HG03378 (cell line): ENCODE results near the gene STXBP1.

Experiments
- ATAC-seq: cut with Tn5 transposase; IDR thresholded peaks from one replicate; pipeline ENCODE4 v1.9.1; 2021; ENCODE audit warnings: mild to moderate bottlenecking, moderate library complexity; ENCODE audit not compliant: unreplicated experiment

Gene STXBP1

DNA sequence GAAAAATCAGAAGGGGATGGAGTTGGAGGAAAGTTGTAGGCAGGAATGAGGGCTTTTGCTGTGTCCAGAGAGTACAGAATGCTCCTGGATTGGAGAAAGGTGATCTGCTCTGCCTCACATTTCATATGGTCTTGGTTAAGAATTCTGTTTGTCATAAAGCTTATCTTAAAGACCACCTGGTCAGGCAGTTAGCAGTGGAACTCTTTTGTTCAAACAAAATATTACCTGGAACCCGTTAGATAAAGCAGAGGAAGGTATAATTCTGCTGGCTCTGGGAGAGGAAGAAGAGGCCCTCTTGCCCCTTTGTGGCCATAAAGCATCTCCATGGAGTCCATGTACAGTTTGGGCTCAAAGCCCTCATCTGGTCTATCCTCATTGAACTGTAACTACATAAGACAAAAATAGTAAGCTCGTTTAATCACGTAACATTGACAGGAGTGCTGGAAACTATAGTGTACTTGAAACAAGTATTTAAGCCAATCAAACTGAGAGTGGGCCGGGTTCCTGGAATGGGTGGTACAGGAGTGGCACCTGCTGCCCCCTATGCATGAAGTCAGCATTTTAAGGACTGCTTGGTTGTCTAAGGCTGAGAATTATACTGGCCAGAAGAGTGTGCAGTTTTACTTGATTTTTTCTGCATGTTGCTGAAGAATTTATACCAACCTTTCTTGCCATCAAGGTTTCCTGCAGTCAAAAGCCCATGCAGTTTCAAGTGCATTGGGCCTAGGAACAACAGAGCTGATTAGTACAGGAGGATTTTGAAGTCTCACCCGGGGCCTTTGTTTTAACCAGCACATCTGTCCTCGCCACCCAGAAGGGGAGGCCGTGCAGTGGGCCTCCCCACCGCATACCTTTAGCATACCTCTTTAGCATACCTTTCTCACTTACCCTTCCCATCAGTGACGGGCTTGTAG, 39.9 kb downstream of the STXBP1 start:
- ATAC-seq: no peak

DNA sequence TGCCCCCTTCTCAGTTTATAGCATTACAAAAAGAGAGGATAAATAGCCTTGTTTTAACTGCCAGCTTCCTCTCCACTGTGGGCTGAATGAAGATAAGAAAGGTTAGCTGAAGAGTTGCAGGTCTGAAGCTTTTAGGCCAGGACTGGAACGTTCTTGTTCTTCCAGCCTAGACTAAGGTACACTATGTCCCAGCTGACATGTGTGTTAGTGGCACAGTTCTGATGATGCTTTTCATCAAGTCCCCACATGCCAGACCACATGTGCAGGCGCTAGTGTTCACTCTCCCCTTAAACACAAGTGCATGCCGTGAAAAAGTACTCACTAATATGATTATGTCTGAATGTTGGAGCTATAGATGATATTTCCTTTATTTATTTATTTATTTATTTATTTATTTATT, 40.7 kb downstream of the STXBP1 start:
- no peak for ATAC-seq

DNA sequence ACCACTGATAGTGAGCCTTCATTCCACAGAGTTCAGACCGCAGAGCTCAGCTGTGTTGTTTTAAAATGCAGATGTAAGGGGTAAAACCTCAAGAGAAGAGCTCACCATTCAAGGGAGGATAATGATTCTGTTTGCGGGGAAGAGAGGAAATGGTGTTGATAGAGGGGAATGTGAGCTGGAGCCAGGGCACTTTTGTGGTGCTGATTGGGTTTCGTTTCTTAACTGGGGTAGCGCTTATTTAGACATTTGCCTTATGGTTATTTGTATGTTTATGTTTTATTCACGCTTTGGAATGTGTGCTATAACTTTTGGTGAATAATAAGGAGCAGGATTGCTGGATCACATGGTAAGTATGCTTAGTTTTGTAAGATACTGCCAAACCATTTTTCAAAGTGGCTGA, 42.5 kb downstream of the STXBP1 start:
- no peak for ATAC-seq

DNA sequence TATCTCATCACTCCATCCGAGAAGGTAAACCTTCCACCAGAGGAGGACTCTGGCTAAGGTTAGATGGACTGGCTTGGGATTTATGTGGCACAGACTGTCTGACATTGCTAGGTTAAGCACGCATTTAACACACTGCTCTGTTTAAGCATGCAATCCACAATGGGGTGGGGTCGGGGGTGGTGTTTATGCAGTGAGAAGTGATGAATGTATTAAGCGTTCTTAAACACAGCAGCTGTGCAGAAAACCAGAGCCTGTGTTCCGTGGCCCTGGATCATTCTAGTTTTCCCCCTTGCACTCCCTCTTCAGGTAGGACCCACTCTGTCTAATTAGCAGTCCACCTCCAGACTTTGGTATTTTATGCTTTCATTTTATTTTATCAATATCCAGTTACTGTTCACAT, 46.4 kb downstream of the STXBP1 start:
- ATAC-seq: no peak

DNA sequence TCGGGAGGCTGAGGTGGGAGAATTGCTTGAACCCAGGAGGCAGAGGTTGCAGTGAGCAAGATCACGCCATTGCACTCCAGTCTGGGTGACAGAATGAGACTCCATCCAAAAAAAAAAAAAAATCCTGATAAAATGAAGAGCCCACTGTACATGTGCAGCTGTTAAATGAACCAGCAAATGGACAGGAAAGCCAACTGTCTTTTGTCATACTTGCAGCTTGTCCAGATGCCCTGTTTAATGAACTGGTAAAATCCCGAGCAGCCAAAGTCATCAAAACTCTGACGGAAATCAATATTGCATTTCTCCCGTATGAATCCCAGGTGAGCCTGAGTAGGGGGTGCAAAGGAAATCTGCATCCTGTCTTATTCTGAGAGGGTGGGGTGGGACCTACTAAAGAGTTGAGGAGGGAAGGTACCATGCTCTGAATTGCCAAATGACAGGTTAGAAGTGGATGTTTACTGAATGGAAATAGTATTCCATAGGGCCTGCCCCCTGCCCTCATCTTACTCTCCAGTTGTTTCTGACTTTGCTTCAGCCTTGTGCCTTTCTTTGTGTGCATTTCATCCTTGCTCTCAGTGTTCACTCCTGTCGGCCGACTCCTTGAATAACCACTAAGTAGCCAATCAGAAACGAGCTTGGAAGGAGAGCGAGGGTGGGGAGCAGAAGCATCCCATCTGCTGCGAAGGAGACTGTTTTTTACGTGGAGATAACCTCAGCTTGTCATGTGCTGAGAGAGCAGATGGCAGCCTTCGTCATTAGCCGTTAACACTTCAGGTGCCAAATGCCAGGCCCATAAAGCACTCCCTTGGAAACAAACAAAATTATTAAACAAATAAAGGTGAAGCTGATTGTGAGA, 49.0 kb downstream of the STXBP1 start:
- ATAC-seq: no peak

DNA sequence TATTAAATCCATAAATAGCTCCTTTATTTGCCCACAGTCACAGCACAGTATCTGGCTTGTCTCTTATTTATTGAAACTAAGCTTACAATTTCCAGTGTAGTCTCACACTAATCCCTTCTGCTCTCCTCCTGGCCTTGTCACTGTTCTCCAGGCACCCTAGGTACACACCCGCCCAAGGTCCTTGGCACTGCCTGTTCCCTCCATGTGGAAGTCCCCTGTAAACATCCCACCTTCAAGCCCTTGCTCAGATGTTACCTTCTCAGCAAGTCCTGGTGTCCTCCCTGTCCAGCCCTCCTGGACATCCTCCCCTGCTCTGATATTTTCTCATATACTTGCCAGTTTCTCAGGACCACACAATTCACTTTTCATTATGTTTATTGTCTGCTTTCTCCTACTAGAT, 50.5 kb downstream of the STXBP1 start:
- no peak for ATAC-seq

DNA sequence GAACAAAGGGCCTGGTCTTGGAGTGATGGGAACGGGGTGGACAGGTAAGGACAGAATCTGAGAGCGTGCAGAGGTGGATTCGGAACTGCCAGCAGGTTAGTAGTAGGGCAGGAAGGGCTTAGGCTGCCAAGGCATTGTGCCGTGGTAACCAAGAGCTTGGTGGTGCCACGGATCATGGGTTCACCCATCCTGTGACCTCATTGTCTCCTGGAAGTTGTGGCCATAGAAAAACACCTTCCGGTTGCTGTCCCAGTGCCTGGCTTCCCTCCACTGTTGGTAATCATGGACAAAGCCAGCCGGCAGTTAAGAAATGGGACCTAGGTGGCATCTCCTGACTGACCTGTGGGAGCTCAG, 52.2 kb downstream of the STXBP1 start:
- no peak for ATAC-seq

DNA sequence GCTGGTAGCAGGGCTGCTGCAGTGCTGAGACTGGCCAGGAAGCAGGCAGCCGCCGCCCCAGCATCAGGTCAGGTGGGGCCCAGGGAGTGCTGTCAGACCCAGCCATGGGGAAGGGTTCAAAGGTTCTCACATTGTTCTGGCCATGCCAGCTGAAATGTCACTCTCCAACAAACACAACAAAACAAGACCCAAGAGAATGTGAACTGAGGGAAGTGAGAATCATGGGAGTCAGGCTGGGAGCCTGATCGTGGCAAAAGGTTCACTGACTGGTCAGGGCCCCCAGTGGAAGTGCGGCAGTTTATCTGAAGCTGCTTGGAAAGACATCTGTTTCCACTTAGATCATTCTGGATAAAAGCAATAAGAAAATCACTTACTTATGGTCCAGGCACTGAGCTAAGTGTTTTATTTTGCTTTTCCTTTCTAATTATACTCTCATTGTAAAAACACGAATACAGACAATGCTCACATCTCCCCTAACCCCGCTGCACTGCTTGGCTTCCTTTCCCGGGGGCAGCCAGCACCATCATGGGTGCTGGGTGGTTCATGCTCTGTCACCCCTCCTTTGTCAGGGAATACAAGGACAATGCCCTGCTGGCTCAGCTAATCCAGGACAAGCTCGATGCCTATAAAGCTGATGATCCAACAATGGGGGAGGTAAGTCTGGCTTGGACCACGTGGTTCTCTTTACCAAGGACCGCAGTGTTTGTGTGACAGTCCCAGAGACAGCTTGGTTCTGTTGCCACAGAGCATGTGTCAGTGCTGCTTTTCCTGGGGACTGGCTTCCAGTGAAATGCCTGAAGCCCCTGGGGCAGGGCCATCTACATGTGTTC, 52.8 kb downstream of the STXBP1 start:
- ATAC-seq: no peak

DNA sequence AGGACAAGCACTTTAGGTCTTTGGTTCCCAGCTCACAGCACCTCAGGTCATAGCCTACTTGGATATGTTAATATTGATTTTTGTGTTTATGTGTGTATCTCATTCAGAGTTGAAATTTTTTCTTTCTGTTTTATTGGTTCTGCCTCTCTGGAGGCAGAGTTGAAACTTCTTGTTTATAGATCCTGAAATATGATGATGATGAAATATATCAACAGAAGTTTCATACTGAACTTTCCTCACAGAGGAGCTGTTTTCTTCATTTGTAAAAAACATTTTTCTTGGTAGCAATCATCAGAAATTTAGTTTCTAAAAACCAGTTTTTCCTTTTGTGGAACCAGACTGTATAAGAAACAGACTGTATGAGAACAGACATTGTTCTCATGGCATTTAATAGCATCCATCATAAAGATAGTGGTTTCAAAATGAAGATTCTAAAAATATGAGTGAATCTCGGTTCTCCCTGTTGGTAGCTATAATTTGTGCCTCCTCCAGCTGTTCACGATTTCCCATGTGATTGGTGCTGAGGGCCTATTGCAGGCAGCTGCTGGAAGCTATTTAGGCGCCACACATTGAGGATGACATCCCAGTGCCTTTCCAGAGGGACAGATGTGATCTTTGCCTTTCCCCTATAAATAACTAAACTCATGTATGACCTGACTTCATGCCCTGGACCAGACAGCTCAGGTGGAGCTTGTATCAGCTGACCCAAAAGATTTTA, 55.2 kb downstream of the STXBP1 start:
- ATAC-seq: no peak

DNA sequence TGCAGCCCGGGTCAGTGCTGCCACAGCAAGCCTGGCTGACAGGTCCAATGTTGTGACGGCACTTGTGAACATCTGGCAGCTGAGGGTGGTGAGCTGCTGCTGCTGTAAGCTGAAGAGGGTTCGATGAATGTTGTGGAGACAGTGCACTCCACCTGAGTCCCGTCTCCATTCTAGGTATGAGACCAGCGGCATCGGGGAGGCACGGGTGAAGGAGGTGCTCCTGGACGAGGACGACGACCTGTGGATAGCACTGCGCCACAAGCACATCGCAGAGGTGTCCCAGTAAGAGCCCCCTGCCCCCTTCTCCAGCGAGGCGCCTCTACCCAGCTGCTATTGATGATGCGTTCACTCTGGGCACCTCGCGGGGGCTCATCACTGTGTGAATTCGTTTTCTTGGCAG, 55.8 kb downstream of the STXBP1 start:
- no peak for ATAC-seq

DNA sequence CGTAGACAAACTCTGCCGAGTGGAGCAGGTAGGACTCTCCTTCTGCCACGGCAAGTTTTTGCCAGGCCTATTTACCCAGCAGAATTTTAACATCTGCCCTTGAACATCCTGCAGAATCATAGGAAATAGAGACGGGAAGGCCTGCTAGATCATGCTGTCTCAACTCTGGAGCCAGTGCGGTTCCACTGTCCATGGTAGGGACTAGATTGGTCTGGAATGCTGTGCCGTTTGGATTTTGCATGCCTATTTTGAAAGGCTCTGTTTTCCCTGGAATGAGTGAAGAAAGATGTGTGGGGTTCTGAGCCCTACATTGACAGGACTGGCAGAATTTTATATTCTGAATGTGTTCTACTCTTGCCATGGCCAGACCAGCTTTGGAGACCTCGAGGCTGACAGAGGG, 61.2 kb downstream of the STXBP1 start:
- ATAC-seq: no peak

DNA sequence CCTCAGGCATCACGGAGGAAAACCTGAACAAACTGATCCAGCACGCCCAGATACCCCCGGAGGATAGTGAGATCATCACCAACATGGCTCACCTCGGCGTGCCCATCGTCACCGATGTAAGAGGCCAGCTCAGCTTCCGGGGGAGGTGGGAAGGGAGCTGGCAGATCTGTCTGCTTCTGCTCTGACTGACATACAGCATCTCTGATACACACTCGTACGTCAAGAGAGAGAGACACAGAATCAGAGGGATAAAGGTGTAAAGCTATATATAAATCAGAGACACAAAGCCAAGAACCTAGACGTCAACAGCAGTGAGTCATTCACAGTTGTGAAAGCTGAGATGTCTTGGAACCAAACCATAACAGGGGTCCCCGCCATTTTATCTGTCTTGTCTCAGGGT, 64.6 kb downstream of the STXBP1 start:
- ATAC-seq: no peak

DNA sequence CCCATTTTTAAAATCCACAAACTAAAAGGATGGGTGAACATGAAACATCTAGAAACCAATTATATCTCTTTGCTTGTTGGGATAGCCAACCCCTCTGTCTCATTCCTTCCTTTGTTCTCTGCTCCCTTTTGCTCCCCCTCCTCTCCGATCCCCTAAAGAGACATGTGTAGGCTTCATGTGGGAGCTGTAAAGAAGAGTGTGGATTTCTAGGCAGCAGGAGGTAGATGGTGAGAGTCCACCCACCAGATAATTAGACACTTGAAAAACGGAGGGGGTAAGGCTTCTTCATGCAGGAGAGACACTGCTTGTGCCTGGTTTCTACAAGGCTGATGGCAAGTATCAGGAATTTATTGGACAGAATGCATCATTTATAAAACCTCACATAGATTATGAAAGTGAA, 67.4 kb downstream of the STXBP1 start:
- no peak for ATAC-seq

DNA sequence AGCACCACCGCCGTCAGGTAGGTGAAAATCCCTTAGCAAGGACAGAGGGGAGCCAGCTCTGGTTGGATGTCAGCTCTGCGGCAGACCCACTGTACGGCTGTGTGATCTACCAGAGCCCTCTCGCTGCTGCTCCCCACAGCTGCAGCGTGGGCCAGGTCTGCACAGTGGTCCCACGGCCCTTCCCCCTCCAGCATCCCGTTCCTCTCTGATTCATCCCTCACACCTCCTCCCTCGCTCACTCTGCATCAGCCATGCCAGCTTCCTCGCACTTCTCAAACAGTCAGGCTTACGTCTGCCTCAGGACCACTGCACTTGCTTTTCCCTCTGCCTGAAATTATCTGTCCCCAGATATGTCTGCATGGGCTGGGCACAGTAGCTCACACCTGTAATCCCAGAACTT, 68.1 kb downstream of the STXBP1 start:
- ATAC-seq: no peak

DNA sequence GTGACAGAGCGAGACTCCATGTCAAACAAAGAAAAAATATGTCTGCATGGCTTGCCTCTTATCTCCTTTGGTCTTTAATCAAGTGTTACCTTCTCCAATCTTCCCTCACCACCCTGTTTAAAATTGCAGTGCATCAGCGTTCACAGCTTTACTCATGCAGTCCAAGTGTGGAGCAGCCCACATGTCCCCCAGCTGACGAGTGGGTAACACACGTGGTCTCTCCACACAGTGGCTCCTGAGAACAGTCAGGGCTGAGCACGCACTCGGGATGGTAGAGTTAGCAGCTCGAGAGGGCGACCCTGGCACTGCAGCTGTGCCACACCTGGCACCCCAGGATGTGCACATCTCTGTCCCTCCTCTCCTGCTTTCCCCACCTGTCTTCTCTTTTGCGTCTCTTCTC, 68.8 kb downstream of the STXBP1 start:
- no peak for ATAC-seq

DNA sequence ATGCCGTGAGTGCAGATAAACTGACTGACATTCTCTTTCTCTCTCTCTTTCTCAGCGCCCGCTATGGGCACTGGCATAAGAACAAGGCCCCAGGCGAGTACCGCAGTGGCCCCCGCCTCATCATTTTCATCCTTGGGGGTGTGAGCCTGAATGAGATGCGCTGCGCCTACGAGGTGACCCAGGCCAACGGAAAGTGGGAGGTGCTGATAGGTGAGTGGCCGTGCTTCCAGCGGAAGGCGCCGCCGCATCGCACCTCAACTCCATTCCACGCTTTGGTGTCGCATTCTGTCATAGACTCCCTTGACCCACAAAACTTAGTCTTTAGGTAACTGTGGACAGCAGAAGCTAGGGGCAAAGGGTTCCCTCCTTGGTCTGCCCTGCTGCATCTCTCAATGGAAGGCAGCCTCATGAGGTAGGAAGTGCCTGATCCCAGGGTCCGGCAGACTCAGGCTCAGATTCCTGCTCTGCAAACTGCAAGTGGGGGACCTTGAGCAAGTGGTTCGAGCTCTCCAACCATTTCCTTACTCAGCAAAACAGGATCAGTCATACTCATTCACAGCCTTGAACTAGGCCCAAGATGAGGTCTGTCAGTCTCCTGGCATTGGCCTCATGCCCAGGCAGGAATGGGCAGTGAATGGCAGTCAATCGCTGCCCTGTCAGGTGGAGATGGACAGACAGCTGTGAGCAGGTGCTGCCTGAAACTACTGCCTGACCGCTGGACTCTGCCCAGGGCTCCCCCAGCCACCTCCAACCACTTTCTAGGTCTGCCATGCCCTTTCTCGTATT, 70.5 kb downstream of the STXBP1 start:
- no peak for ATAC-seq

DNA sequence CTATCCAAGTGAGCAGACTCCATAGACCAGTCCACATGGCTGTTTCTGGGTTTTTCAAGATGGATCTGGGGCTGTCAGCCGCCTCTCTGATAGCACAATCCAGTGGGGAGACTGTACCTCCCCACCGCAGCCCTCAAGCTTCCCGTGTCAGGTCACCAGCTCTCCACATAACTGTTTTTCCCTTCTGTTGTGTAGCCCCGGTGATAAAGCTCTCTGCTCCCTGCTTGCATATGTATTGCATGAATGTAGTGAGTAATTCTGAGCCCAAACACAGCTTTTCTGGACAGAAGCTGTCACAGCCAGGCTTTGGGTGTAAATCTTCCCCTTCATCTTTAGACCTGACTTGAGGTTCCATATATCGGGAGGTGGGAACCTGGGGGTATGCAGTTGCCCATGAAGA, 71.6 kb downstream of the STXBP1 start:
- ATAC-seq: no peak

DNA sequence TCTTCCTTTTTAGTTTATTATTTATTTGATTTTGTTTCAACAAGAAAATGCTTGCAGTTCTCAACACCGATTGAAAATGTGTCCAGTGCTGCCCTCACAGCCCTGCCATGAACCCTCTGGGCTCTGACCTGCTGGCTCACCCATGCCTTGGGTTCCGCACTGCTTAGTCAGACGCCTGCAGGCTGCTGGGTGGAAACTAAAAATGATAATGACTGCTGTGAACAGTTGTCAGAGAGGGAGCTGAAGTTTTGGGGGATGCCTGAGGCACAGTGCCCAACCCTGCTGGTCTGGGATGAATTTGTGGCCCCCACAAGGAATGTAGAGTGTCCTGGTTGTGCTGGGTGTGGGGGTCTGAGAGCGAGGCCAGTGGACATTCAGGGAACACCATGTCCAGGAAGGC, 72.5 kb downstream of the STXBP1 start:
- ATAC-seq: no peak

DNA sequence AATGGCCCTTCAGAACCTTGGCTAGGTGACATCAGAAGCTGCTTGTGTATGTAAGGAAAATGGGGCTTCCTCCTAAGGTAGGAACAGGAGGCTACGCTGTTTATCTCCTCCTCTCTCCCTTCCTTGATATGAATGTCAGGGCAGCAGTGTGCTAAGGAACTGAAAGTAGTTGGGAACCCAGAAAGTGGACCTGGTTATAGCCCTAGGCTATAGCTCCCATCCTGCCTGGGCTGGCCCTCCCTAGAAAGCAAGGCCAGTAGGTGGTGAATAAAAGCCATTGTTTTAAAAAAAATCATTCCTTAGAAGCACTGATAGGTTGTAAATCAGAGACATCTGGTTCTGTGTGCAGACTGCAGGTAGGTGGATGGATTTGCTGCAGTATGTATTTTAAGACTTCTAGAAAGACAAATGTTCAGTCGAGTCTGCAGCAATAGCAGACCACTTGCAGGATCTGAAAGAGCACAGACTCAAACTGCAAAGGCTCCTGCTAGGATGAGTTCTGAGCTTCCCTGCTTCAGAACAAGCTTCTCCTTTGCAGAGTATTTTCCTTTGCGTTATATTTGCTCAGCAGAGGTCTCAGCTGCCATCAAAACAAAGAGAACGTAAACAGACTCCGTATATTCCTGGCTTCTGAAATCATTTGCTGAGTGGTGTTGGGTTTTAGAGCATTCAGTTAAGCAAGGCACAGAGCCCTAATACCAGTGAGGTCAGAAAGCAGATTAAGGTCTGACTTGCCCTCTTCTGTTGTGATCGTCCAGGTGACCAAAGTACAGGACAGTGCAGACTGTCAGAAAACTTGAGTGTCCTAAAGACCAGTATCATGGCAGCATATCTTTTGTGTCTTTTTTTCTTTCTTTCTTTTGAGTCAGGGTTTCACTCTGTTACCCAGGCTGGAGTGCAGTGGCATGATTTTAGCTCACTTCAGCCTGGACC, 74.7 kb downstream of the STXBP1 start:
- no peak for ATAC-seq
